KOPT-K1 (cell line): ENCODE data around the gene ARHGAP11A.
"Not testable (repeated sequence)": the region's sequence is repeated elsewhere in the genome, so short reads cannot be mapped to it uniquely, and the experiment has no call there.

Experiments
- H3K27ac ChIP-seq: fragments of 200-600 bp; sonication (generic); 2 replicates; pipeline ENCODE4 v1.5.1; 2016; ENCODE audit warnings: antibody characterized with exemption, mild to moderate bottlenecking, low read depth, low read length; ENCODE audit not compliant: poor library complexity, severe bottlenecking
- H3K36me3 ChIP-seq: fragments of 200-600 bp; sonication (generic); 2 replicates; pipeline ENCODE4 v1.5.1; 2017; ENCODE audit warnings: antibody characterized with exemption, mild to moderate bottlenecking, low read length, moderate library complexity; ENCODE audit not compliant: insufficient read depth
- H3K9me3 ChIP-seq: fragments of 200-600 bp; sonication (generic); 2 replicates; pipeline ENCODE4 v1.5.1; 2017; ENCODE audit warnings: antibody characterized with exemption, low read length, mild to moderate bottlenecking; ENCODE audit not compliant: insufficient read depth, poor library complexity, severe bottlenecking

ARHGAP11A gene, protein sequence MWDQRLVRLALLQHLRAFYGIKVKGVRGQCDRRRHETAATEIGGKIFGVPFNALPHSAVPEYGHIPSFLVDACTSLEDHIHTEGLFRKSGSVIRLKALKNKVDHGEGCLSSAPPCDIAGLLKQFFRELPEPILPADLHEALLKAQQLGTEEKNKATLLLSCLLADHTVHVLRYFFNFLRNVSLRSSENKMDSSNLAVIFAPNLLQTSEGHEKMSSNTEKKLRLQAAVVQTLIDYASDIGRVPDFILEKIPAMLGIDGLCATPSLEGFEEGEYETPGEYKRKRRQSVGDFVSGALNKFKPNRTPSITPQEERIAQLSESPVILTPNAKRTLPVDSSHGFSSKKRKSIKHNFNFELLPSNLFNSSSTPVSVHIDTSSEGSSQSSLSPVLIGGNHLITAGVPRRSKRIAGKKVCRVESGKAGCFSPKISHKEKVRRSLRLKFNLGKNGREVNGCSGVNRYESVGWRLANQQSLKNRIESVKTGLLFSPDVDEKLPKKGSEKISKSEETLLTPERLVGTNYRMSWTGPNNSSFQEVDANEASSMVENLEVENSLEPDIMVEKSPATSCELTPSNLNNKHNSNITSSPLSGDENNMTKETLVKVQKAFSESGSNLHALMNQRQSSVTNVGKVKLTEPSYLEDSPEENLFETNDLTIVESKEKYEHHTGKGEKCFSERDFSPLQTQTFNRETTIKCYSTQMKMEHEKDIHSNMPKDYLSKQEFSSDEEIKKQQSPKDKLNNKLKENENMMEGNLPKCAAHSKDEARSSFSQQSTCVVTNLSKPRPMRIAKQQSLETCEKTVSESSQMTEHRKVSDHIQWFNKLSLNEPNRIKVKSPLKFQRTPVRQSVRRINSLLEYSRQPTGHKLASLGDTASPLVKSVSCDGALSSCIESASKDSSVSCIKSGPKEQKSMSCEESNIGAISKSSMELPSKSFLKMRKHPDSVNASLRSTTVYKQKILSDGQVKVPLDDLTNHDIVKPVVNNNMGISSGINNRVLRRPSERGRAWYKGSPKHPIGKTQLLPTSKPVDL

DNA sequence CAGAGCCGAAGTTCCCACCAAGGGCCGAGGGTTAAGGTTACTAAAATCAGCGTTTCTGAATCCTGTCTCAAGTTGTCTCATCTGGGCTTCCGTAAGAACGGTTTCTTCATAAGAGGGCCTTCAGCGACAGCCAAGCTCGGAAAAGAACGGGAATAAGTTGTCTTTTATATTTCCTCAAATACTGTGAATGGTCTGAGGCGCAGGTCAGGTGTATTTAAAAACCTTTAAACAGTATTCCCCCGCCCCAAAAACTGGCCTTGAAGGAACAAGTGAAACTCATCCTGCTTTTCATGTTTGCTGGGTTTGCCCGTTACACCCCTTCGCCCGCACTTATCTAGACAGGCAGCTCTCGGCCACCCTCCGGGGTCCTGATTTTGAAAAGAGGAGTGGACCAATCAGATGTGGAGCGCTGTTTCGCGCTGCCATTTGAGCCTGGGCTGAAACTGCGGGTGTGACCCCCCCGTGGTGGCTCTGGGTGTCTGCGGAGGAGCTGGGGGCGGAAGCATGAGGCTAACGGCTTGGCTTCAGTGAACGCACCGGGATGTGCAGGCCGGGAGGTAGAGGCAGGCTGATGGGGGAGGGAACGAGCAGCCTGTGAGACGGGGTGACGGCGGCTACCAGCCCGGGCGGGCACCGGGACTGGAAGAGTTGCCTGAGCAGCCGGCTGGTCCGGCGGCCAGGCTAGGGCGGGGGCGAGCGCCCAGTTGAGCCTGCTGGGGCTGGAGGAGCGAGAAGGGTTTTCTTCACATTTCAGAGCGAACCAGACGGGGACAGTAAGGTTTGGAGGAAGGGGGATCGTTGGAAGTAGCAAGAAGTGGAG, at the start of gene ARHGAP11A:
Gene ARHGAP11A, plus strand, starts transcription at position 454 of the 820 bp plus-strand sequence. CDS start 708 bp downstream, outside the sequence.
- H3K27ac ChIP-seq = peak within 1 kb of the TSS; percentile 93
- H3K9me3 ChIP-seq, H3K36me3 ChIP-seq: not testable (repeated sequence)

DNA sequence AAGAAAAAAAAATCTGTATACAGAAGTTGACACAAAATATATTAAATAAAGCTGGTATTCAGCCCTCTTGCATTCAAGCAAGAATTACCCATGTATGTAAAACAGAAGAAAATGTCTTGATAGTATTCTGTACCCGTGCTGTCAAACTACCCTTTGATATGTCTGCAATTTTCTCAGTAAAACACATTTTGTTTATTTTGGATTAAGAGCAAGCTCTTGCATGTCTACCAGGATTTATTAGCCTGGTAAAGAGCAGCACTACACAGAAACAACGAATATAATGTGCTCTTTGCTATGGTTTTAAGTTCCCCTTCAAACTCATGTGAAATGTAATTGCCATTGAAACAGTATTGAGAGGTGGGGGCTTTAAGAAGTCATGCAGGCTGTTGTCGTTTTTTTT, 46.3 kb upstream of the ARHGAP11A start:
- not testable (repeated sequence) for H3K9me3 ChIP-seq, H3K27ac ChIP-seq, H3K36me3 ChIP-seq

DNA sequence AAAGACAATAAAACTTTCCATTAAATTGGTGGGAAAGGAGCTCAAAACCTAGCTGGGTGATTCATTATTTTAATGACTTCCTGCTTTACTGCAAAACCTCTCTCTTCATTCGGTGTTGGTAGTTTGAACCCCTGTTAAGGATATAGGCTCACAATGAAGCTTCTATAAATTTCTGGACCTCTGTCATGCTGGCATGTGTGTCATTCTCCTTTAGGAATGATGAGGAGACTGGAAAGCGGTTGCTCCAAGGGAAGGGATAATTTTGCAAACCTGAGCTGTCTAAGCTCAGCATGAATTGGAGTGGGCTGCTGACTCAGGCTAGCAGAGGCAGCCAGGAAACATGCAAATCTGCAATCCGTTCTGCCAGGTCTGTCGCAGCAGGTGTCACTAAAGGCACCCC, 36.8 kb upstream of the ARHGAP11A start:
- not testable (repeated sequence) for H3K27ac ChIP-seq, H3K36me3 ChIP-seq

DNA sequence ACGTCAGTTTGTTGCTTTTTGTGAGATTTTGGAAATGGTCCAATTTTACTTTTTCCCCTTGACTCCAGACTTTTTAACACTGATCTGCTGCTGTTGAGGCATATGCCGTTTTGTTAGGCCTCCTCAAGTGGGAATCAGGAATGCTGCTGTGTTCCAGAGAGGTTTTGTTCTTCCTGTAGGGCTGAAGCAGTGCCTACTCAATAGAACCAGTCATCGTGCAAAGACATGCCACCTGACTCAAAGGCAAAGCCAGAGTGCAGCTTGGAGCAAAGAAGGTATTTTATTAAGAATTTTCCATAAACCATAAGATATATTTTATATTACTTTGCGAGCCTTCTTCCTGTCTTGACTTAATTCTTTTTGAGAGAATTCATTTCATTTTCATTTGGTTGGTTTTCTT, 29.5 kb upstream of the ARHGAP11A start:
- not testable (repeated sequence) for H3K27ac ChIP-seq, H3K9me3 ChIP-seq, H3K36me3 ChIP-seq

More for the DNA sequence above, 36.8 kb upstream of the ARHGAP11A start:
- not testable (repeated sequence) for H3K9me3 ChIP-seq

DNA sequence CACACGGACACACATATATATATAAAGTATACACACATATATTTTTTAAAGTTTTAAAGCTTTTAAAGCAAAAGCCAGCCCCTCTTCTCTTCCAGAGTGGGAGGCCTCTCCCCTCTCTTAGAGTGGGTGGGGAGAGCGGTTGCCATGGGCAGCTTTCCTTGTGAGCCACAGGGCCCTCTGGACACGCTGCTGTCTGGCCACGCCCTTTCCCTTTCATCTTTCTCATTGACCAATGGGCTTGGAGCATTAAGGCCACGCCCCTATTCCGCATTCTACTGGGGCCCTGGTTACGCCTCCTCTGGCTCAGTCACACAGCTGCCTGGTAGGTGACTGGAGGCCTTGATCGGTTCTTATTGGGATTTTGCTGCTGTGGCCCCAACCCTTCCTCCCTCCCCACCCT, 22.2 kb upstream of the ARHGAP11A start, which contains the start of gene GOLGA8N:
Gene GOLGA8N, plus strand, starts transcription at position 306 of the 400 bp plus-strand sequence.
- not testable (repeated sequence) for H3K27ac ChIP-seq

DNA sequence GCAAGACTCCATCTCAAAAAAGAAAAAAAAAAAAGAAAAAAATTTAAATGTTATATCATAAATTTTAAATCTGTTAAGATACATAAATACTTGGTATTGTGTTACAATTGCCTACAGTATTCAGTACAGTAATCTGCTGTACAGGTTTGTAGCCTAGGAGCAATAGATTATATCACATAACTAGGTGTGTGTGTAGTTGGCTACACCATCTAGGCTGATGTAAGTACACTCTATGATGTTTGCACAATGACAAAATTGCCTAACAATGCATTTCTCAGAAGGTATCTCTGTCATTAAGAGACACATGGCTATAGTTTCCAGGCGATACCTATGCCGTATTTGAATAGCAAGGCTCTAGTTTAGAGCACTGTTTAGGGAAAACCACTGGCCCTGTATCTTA, 5.8 kb upstream of the ARHGAP11A start:
- H3K9me3 ChIP-seq, H3K27ac ChIP-seq, H3K36me3 ChIP-seq: not testable (repeated sequence)

More for the DNA sequence above, 22.2 kb upstream of the ARHGAP11A start, which contains the start of gene GOLGA8N:
- H3K9me3 ChIP-seq, H3K36me3 ChIP-seq: not testable (repeated sequence)

DNA sequence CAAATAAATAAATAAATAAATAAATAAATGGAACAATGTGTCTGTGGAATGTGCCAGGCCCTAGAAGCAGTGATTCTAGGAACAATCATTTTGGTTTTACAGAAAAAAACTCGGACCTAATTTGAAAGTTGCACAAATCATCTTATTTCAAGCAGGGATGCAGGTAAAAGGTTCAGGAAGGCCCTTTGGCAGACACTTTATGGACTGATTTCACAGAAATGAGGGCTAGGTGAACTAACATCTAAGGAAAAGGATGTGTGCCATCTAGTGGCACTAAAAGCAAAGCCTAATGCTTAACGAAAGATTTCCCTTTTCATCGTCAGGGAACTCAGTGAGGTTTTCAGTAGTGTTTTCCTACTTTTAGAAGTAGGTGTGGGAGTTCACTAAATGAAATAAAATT, 4.6 kb upstream of the ARHGAP11A start:
- H3K9me3 ChIP-seq, H3K27ac ChIP-seq, H3K36me3 ChIP-seq: not testable (repeated sequence)

DNA sequence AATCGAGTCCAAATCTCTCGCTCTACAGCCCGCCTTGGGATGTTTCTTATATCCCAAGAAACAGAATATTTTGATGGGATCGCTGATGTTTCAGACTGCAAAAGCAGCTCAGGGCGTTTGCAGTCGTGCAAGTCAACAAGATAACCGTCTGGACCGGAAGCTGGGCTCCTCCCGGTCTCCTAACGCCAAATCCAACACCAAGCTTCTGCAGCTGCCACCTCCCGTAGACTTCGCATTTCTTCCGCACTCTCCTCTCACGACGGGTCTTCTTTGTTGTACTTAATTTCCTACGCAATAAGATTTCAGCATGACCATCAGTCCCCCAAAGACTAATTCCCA, 623 bp upstream of the ARHGAP11A start:
- not testable (repeated sequence) for H3K9me3 ChIP-seq, H3K36me3 ChIP-seq
- H3K27ac ChIP-seq = peak overlapping the region; percentile 93

DNA sequence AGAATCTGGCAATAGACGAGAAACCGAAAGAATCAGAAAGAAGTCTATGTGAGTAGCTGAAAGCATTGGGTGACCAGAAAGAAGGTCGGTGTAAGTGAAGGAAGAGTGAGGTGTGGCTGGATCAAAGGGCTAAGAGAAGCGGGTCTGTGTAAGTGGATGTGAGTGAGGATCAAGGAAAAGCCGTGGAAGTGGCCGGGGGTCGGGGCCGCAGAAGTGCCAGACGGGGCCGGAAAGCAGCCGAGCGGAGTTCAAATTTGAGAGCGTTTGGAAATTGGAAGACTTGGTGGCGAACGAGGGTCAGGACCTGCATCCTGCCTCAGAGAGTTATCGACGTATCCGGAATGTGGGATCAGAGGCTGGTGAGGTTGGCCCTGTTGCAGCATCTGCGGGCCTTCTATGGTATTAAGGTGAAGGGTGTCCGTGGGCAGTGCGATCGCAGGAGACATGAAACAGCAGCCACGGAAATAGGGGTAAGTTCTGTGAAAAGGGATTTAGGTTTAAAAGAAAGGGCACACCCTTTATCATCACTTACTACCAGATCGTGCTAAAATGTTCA, 645 bp downstream of the ARHGAP11A start:
- not testable (repeated sequence) for H3K36me3 ChIP-seq, H3K9me3 ChIP-seq
- H3K27ac ChIP-seq = peak overlapping the region; percentile 93

DNA sequence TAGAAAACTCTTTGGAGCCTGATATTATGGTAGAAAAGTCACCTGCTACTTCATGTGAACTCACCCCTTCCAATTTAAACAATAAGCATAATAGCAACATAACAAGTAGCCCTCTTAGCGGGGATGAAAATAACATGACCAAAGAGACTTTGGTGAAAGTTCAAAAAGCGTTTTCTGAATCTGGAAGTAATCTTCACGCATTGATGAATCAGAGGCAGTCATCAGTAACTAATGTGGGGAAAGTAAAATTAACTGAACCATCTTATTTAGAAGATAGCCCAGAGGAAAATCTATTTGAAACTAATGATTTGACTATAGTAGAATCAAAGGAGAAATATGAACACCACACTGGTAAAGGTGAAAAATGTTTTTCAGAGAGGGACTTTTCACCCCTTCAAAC, 21.1 kb downstream of the ARHGAP11A start:
- Histone ChIP-seq H3K9me3 (no peaks in the 10 kb centered on the region), H3K27ac (no peak overlapping the region), H3K36me3 (peaks cover 96% of the 10 kb centered on the region)

DNA sequence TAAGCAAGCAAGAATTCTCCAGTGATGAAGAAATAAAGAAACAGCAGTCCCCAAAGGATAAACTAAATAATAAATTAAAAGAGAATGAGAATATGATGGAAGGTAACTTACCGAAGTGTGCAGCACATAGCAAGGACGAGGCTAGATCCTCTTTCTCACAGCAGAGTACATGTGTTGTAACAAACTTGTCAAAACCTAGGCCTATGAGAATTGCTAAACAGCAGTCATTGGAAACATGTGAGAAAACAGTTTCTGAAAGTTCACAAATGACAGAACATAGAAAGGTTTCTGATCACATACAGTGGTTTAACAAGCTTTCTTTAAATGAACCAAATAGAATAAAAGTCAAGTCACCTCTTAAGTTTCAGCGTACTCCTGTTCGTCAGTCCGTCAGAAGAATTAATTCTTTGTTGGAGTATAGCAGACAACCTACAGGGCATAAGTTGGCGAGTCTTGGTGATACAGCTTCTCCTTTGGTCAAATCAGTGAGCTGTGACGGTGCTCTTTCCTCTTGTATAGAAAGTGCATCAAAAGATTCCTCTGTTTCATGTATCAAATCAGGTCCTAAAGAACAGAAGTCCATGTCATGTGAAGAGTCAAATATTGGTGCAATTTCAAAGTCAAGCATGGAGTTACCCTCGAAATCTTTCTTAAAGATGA, 21.7 kb downstream of the ARHGAP11A start:
- Histone ChIP-seq H3K27ac (no peak overlapping the region), H3K36me3 (peaks cover 93% of the 10 kb centered on the region), H3K9me3 (no peaks in the 10 kb centered on the region)

DNA sequence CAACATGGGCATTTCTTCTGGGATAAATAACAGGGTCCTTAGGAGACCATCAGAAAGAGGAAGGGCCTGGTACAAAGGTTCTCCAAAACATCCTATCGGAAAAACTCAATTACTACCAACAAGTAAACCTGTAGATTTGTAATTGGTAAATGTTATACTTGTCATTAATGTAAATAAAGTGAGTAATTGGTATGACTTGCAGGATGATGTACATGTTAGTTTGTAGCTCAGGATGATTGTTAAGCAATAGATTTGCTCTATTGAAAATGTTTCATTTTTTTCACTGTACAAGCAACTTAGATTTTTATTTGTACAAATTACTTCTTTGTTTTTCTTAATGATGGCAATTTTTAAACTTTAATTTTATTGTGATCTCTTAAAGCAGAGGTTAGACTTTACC, 22.4 kb downstream of the ARHGAP11A start:
- Histone ChIP-seq H3K36me3 (peaks cover 91% of the 10 kb centered on the region), H3K27ac (no peak overlapping the region), H3K9me3 (no peaks in the 10 kb centered on the region)

DNA sequence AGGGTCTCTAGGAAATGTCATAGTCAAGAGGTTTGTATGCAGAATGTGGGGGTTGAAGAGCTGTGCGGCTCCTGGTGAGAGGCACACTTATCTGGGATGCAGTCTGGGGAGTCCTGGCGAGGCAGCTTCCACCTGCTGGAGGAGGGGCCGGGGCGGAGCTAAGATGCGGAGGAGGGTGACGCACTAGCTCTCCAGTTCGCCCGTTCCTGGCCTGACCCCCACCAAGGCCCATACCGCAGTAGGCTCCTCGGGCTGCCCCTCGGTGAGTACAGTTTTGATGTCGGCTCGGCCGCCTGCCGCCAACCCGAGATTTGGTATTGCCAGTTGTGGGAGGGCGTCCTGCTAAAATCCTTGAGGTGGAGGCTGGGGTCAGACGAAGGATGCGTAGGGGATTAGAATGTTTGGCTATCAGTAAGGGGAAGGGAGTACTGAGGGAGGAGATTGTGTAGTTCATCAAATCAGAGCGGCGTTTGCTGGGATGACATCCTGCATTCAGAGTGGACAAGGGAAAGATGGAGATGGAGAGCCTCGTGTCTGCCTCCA, 26.3 kb downstream of the ARHGAP11A start, which contains the start of gene SCG5:
Gene SCG5, plus strand, starts transcription at position 194 of the 543 bp plus-strand sequence. CDS start 1,883 bp downstream, outside the sequence.
- H3K36me3 ChIP-seq = peaks cover 89% of the 10 kb centered on the region
- H3K27ac ChIP-seq = no peak within 1 kb of the TSS
- H3K9me3 ChIP-seq = no peaks in the 10 kb centered on the region
